ENCODE data around the gene SELENOP. TPM values are rescaled to one million over a fixed set of nuclear protein-coding genes. Genes with fewer than 3 reads are reported as not detected.

SELENOP gene, protein sequence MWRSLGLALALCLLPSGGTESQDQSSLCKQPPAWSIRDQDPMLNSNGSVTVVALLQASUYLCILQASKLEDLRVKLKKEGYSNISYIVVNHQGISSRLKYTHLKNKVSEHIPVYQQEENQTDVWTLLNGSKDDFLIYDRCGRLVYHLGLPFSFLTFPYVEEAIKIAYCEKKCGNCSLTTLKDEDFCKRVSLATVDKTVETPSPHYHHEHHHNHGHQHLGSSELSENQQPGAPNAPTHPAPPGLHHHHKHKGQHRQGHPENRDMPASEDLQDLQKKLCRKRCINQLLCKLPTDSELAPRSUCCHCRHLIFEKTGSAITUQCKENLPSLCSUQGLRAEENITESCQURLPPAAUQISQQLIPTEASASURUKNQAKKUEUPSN
- total RNA-seq = 0.20 to 18.9 TPM (median 0.33 TPM) in 3 replicates
- long read RNA-seq = 0 reads

DNA sequence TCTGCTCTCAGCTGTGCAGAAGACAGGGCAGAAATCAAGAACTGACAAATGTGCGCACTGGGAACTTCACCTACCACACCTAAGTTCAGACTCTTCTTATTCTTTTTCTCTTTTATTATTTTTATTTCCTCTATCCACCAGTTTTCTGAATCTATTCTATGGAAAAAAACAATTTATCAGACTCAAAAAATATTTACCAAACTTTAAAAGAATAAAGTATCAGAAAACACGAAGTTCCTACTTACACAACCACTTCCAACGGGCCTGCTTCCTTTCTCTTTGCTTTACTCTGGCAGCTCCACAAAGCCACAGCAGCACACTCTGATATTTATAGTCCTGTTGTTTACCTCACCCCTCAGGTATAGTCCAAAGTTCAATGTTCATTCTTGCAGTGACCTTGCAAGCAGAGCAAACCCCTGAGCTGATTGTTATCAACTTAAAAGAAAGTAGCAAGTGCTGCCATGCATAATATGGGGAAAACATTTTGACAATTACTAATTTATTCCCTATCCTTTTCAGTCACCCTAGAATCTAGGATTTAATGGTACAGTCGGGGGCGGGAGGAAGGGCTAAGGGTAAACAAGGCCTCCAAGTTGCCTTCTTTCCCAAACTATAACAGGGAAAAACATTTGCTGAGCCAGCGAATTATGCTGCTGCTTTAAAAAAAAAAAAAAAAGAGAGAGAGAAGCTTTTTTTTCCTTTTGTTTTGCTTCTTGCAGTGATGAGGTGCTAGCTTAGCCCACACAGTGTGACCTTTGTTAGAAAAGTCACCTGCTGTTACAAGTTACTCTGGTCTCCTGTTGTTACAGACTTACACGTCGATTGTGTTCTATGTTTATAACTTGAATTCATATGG lies at the start of gene SELENOP:
Gene SELENOP, minus strand, starts transcription at position 302 of the 856 bp plus-strand sequence. CDS start 3,539 bp downstream, outside the sequence.
- no peaks in the 10 kb centered on the region for H3K9me3 Mint-ChIP-seq (ENCODE audit: low read depth)
- no peak within 1 kb of the TSS for H3K27ac Mint-ChIP-seq (ENCODE audit: unreplicated experiment)
- no peak within 1 kb of the TSS for H3K4me3 Mint-ChIP-seq (ENCODE audit: unreplicated experiment)
- TF ChIP-seq, protein P1, sequence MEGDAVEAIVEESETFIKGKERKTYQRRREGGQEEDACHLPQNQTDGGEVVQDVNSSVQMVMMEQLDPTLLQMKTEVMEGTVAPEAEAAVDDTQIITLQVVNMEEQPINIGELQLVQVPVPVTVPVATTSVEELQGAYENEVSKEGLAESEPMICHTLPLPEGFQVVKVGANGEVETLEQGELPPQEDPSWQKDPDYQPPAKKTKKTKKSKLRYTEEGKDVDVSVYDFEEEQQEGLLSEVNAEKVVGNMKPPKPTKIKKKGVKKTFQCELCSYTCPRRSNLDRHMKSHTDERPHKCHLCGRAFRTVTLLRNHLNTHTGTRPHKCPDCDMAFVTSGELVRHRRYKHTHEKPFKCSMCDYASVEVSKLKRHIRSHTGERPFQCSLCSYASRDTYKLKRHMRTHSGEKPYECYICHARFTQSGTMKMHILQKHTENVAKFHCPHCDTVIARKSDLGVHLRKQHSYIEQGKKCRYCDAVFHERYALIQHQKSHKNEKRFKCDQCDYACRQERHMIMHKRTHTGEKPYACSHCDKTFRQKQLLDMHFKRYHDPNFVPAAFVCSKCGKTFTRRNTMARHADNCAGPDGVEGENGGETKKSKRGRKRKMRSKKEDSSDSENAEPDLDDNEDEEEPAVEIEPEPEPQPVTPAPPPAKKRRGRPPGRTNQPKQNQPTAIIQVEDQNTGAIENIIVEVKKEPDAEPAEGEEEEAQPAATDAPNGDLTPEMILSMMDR (IDR thresholded peaks at IDR 0.05) = no peak
- no peak for DNase-seq (ENCODE audit: low spot score)
- H3K27me3 Mint-ChIP-seq (ENCODE audit: low read depth) = peaks cover 3% of the 10 kb centered on the region
- H3K36me3 Mint-ChIP-seq (ENCODE audit: low read depth) = no peaks in the 10 kb centered on the region
- H3K4me1 Mint-ChIP-seq (ENCODE audit: low read depth) = no peaks in the 10 kb centered on the region

DNA sequence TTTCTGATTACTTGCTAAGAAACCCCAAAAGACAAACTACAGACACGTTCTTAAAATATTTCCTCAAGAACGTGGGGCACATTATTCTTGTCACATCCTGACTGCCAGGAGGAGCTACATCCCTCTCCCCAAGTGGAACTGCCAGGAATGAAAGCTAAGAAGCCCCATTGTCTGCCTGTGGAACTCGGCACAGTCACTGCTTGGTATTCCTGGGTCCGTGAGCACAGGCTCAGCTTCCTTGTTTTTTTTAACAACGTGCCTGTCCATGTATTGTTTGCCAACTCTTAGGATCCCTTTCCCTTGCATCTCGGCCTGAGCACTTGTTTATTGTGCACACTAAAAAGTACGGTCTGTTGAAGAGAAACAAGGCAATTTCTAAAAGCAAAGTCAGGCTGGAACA lies 47.0 kb upstream of the SELENOP start:
- H3K36me3 Mint-ChIP-seq (ENCODE audit: low read depth) = no peaks in the 10 kb centered on the region
- no peaks in the 10 kb centered on the region for H3K4me1 Mint-ChIP-seq (ENCODE audit: low read depth)
- DNase-seq (ENCODE audit: low spot score) = no peak
- peaks cover 10% of the 10 kb centered on the region for H3K9me3 Mint-ChIP-seq (ENCODE audit: low read depth)
- no peak overlapping the region for H3K27ac Mint-ChIP-seq (ENCODE audit: unreplicated experiment)
- TF ChIP-seq, protein P1 (IDR thresholded peaks at IDR 0.05) = no peak
- H3K4me3 Mint-ChIP-seq (ENCODE audit: unreplicated experiment) = no peak overlapping the region
- H3K27me3 Mint-ChIP-seq (ENCODE audit: low read depth) = peaks cover 26% of the 10 kb centered on the region

DNA sequence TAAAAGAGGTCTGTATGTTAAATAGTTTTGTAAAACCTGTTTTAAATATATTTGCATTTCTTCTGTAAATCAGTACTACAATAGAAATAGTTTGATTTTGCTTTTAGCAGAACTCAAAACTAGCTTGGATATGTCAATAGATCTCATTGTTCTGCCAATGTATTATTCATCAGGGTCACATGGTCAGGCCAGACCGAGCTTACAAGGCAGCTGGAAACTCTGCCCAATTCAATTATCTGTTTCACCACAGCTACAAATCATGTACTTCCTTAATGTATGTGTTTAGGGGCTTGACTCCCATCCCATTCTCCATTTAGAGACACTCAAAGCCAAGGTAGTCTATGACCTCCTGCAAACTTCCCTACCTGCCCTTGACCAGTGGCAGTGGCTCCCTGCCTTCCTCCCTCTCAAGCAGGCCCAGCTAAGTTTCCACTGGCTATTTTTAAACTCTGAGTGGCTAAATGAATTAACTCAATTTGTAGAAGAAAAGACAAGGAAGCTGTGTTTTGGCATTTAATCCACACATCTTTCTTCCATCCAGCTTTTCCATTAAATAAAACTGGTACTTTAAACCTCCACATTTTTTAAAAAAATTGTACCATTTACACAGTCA lies 46.4 kb upstream of the SELENOP start:
- Mint-ChIP-seq H3K4me1 (ENCODE audit: low read depth) (no peaks in the 10 kb centered on the region), H3K27me3 (ENCODE audit: low read depth) (peaks cover 31% of the 10 kb centered on the region), H3K36me3 (ENCODE audit: low read depth) (no peaks in the 10 kb centered on the region), H3K27ac (ENCODE audit: unreplicated experiment) (no peak overlapping the region), H3K4me3 (ENCODE audit: unreplicated experiment) (no peak overlapping the region), H3K9me3 (ENCODE audit: low read depth) (peaks cover 10% of the 10 kb centered on the region)
- TF ChIP-seq, protein P1 (IDR thresholded peaks at IDR 0.05) = no peak
- DNase-seq (ENCODE audit: low spot score) = no peak

DNA sequence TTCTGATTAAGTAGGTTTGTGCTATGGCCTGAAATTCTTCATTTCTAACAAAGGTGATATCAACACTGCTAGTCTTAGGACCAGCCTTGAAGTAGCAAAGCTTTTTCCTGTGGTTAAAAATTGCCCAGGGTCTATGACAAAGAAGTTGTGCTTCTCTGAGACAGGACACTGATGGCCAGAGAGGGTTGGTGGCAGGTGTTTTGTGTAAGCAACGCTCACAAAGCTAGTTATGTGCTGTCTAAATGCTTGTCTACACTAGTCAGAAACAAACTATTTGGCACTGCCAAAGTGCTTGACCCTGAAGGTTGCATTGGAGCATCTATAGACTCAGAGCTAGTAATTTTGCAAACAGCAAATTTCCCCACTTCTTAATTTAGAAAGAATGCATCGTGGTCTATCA lies 44.1 kb upstream of the SELENOP start:
- peaks cover 31% of the 10 kb centered on the region for H3K27me3 Mint-ChIP-seq (ENCODE audit: low read depth)
- DNase-seq (ENCODE audit: low spot score) = no peak
- H3K4me1 Mint-ChIP-seq (ENCODE audit: low read depth) = no peaks in the 10 kb centered on the region
- H3K27ac Mint-ChIP-seq (ENCODE audit: unreplicated experiment) = no peak overlapping the region
- H3K9me3 Mint-ChIP-seq (ENCODE audit: low read depth) = peaks cover 2% of the 10 kb centered on the region
- H3K36me3 Mint-ChIP-seq (ENCODE audit: low read depth) = no peaks in the 10 kb centered on the region
- TF ChIP-seq, protein P1 (IDR thresholded peaks at IDR 0.05) = no peak
- no peak overlapping the region for H3K4me3 Mint-ChIP-seq (ENCODE audit: unreplicated experiment)

DNA sequence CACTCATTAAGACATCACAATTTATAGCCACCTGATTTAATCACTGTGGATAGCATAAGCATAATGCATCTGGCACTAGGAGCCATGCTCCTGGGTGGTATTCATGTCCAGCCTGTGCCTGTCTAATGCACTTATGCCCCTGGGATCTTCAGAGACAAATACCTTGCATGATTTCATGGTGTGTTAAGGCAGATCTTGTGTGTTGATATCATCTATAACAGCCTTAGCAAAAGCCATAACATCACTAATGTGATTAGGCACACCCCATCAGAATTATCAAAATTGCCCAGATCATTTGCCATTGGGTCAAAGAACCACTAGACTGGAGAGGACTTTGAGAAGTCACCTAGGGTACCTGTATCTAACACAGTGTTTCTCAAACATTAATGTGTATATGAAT lies 43.7 kb upstream of the SELENOP start:
- no peaks in the 10 kb centered on the region for H3K4me1 Mint-ChIP-seq (ENCODE audit: low read depth)
- TF ChIP-seq, protein P1 (IDR thresholded peaks at IDR 0.05) = no peak
- H3K27me3 Mint-ChIP-seq (ENCODE audit: low read depth) = peaks cover 28% of the 10 kb centered on the region
- H3K36me3 Mint-ChIP-seq (ENCODE audit: low read depth) = no peaks in the 10 kb centered on the region
- no peak overlapping the region for H3K4me3 Mint-ChIP-seq (ENCODE audit: unreplicated experiment)
- no peak overlapping the region for H3K27ac Mint-ChIP-seq (ENCODE audit: unreplicated experiment)
- no peak for DNase-seq (ENCODE audit: low spot score)
- no peaks in the 10 kb centered on the region for H3K9me3 Mint-ChIP-seq (ENCODE audit: low read depth)

Data from chondrocyte (in vitro differentiated cells).